ENCODE results near the gene NELFCD. TPM values are rescaled to one million over a fixed set of nuclear protein-coding genes. Genes with fewer than 3 reads are reported as not detected.
A peak's percentile ranks its signal among the peaks of the same experiment; 100 is the strongest.

NELFCD gene
- total RNA-seq, 6 experiments from 2014 or later = 31.1 to 41.4 (median 36.5) TPM

DNA sequence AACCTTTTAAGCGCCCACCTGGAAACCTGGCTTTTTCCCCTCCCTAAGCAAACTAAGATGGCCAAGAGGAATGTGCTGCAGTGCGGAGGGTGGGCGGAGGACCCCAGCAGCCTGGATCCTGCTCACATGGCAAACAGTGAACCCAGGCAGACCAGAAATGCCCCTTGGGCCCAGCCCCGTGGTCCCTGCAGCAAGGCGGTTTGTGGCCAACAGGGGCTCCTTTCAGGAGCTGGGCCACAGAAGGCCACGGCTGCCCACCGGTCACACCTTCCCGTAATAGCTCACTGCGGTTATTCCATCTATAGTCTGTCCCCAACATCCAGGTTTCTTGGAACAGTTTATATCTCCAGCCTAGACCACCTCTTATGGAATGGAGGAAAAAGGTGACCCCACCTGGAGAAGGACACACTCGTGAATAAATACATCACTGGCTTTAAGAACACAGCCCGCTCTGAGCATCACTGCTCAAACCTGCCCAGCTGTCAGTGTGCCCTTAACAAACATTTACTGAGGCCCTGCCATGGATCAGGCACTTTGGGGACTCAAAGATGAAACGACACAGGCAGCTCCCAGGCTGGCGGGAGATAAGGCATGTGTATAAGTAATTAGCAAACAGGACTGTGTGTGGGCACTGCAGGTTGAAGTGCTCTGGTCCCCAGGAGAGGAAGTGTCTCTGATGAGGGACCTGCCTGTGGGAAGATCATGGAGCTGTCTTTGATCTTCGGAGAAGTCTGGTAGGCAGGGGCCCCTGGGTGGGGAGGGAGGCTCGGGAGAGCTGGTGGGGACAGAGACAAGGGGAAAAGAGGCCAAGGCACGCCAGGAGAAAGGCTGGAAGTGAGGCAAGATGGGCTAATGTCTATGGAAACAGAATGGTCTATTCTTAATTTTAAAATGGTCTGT, 35.0 kb downstream of the NELFCD start:
- no peaks in the 10 kb centered on the region for H3K4me1 ChIP-seq
- 78% methylated on average over 9 of the region's 16 CpGs for WGBS (ENCODE audit: insufficient coverage, low coverage, low lambda C conversion rate, missing lambda C conversion rate)
- H3K27me3 ChIP-seq = no peaks in the 10 kb centered on the region
- no peak for ATAC-seq
- no peaks in the 10 kb centered on the region for H3K9me3 ChIP-seq
- no peak for TF ChIP-seq POLR2A (IDR thresholded peaks at IDR 0.05)
- TF ChIP-seq, protein P1, sequence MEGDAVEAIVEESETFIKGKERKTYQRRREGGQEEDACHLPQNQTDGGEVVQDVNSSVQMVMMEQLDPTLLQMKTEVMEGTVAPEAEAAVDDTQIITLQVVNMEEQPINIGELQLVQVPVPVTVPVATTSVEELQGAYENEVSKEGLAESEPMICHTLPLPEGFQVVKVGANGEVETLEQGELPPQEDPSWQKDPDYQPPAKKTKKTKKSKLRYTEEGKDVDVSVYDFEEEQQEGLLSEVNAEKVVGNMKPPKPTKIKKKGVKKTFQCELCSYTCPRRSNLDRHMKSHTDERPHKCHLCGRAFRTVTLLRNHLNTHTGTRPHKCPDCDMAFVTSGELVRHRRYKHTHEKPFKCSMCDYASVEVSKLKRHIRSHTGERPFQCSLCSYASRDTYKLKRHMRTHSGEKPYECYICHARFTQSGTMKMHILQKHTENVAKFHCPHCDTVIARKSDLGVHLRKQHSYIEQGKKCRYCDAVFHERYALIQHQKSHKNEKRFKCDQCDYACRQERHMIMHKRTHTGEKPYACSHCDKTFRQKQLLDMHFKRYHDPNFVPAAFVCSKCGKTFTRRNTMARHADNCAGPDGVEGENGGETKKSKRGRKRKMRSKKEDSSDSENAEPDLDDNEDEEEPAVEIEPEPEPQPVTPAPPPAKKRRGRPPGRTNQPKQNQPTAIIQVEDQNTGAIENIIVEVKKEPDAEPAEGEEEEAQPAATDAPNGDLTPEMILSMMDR (IDR thresholded peaks at IDR 0.05) = no peak
- DNase-seq = no peak
- H3K27ac ChIP-seq = no peak overlapping the region
- intact Hi-C loops (cut with DNase I) = loop anchor here in 1 of 2 donors (10.0 kb wide), 1 partner anchor 121 kb away; no protein-coding TSS in a partner anchor
- H3K4me3 ChIP-seq = no peak overlapping the region
- H3K36me3 ChIP-seq = peaks cover 0 to 2% (median 0%) of the 10 kb centered on the region in 4 donors

DNA sequence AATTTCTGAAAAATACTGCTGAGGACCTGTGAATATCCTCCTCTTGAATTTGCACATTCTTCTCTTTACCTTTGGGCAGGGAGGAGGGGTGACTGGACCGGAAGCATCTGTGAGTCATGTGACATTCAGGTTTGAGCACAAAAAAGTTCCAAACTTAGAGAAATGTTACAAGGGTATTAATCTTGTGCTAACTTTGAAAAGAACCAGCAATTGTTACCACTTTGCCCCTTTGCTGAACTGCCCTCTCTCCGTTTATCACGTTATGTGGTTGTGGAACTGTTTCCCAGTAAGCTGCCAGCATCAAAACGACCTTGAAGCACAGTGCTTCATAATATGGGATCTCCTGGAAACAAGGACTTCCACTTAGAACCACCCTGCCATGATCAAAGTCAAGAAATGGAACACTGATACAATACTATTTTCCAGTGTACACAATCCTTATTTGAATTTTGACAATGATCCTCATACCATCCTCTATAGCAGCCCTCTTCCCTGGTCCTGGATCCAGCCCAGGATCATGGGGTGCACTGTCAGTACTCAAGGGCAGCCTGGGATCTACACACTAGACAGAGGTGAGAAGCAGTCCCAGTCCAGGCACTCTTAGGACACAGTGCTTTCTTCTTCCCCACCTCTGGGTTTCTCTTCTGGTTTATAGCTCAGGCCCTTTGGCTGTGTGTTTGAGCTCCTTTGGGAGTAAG, 35.9 kb downstream of the NELFCD start:
- ATAC-seq = peak in 1 of 4 donors; percentile 9
- WGBS (ENCODE audit: insufficient coverage, low coverage, low lambda C conversion rate, missing lambda C conversion rate) = 54% methylated on average over 4 of the region's 4 CpGs
- H3K36me3 ChIP-seq = peaks cover 0 to 2% (median 0%) of the 10 kb centered on the region in 4 donors

DNA sequence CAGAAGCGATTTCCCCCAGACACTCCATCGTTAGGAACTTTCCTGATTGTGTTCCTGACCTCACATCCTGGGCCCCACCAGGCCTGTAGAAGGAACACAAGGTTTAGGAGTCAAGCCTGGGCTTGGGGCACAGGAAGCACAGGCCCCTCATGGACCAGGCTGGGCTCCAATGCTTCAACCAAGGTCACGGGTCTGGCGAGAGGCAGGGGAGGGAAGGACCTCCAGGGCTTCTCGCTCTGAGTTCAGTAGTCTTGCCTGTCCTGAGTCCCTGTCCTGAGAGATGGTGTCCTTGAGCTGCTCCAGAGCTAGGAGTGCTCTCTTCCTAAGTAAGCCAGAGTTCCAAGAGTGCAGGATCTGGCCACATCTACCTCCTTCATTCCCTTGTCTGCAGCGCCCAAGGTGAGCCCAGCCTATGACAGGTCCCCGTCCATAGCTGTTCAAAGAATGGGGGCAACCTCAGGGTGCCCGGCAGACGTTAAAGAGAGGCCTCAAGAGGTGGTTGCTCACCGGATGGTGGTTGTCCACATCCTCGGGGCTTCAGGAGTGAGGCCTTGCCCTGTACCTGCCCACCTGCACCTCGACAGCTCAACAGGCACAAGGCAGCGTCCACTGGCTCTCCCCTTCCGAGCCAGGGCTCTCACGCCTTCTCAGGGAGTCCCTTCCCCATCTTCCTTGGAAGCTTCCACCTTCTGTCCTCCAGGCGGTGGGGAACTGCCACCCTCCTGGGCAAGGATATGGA, 36.6 kb downstream of the NELFCD start:
- Histone ChIP-seq H3K4me3 (no peak overlapping the region), H3K9me3 (no peaks in the 10 kb centered on the region), H3K36me3 (peaks cover 0 to 2% (median 0%) of the 10 kb centered on the region in 4 donors), H3K27ac (no peak overlapping the region), H3K27me3 (no peaks in the 10 kb centered on the region), H3K4me1 (no peaks in the 10 kb centered on the region)
- DNase-seq = no peak
- intact Hi-C loops (cut with DNase I) = loop anchor here in 1 of 2 donors (10.0 kb wide), 1 partner anchor 123 kb away; no protein-coding TSS in a partner anchor
- no peak for TF ChIP-seq POLR2A (IDR thresholded peaks at IDR 0.05)
- TF ChIP-seq, protein P1 (IDR thresholded peaks at IDR 0.05) = no peak
- peak in 2 of 4 donors; percentile 7 to 9 for ATAC-seq
- no CpG with 5 or more reads among the region's 16 CpGs for WGBS (ENCODE audit: insufficient coverage, low coverage, low lambda C conversion rate, missing lambda C conversion rate)

More for the DNA sequence above, 35.9 kb downstream of the NELFCD start:
- Histone ChIP-seq H3K27me3 (no peaks in the 10 kb centered on the region), H3K9me3 (no peaks in the 10 kb centered on the region), H3K4me1 (no peaks in the 10 kb centered on the region), H3K27ac (no peak overlapping the region), H3K4me3 (no peak overlapping the region)
- intact Hi-C loops (cut with DNase I) = loop anchor here in 1 of 2 donors (10.0 kb wide), 1 partner anchor 122 kb away; no protein-coding TSS in a partner anchor
- no peak for DNase-seq
- TF ChIP-seq POLR2A (IDR thresholded peaks at IDR 0.05) = no peak
- TF ChIP-seq, protein P1 (IDR thresholded peaks at IDR 0.05) = no peak

DNA sequence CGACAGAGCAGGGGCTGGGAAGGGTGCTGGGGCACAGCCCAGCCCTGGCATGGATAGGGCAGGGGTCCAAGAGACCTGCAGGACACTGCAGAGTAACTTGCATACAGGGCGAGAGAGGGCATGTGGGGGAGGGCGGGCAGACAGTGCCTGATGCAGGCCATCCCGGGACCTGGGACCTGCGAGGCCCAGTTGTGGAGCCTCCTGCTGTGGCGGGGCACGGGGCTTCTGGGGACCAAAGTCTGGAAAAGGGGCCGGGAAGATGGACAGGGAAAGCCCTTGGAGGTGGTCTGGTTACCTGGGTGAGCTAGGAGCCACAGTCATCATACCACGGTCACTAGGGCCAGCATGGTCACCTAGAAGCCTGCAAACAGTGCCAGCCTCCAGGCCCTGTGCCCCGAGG, 37.8 kb downstream of the NELFCD start:
- Histone ChIP-seq H3K9me3 (no peaks in the 10 kb centered on the region), H3K36me3 (peaks cover 0 to 2% (median 0%) of the 10 kb centered on the region in 4 donors), H3K27ac (no peak overlapping the region), H3K4me1 (peaks cover 0 to 7% (median 0%) of the 10 kb centered on the region in 4 donors), H3K27me3 (no peaks in the 10 kb centered on the region), H3K4me3 (no peak overlapping the region)
- WGBS (ENCODE audit: insufficient coverage, low coverage, low lambda C conversion rate, missing lambda C conversion rate) = 71% methylated on average over 1 of the region's 10 CpGs
- DNase-seq (peak in 1 of 3 donors; percentile 43), ATAC-seq (peak in 1 of 4 donors; percentile 14)
- TF ChIP-seq, protein P1 (IDR thresholded peaks at IDR 0.05) = no peak
- no peak for TF ChIP-seq POLR2A (IDR thresholded peaks at IDR 0.05)
- intact Hi-C loops (cut with DNase I) = loop anchor here in 1 of 2 donors (10.0 kb wide), 1 partner anchor 124 kb away; no protein-coding TSS in a partner anchor
